ENCODE measurements around the gene AKT1S1.

GRCh38 chr19:49889687-49890348 is 12.7 kb upstream of the AKT1S1 start:
- TF ChIP-seq GATA2 (IDR thresholded peaks at IDR 0.05; ENCODE audit: low read depth, low read length), result no peak
- no peak for TF ChIP-seq GATA3 (IDR thresholded peaks at IDR 0.05; ENCODE audit: low read depth, low read length)
